Stimulated activated naive CD8-positive, alpha-beta T cell treated with anti-CD3 and anti-CD28 coated beads, Interleukin-15, Interleukin-2, amounts not matched to agents 100 ng/mL and 50 ng/mL, for 24 hours (primary cell): ENCODE data around the gene CRADD.
"Not testable (repeated sequence)": the region's sequence is repeated elsewhere in the genome, so short reads cannot be mapped to it uniquely, and the experiment has no call there.

Experiments used
- H3K27ac Mint-ChIP-seq: one replicate; pipeline ENCODE4 v1.8.0; 2021; ENCODE audit warnings: mild to moderate bottlenecking, mixed read lengths
- H3K27me3 Mint-ChIP-seq: one replicate; pipeline ENCODE4 v1.8.0; 2021; ENCODE audit warnings: mixed read lengths
- H3K36me3 Mint-ChIP-seq: one replicate; pipeline ENCODE4 v1.8.0; 2021; ENCODE audit warnings: low read depth, mixed read lengths
- H3K4me1 Mint-ChIP-seq: one replicate; pipeline ENCODE4 v1.8.0; 2021; ENCODE audit warnings: low read depth, mixed read lengths
- H3K4me3 Mint-ChIP-seq: one replicate; pipeline ENCODE4 v1.8.0; 2021; ENCODE audit warnings: mild to moderate bottlenecking, mixed read lengths
- H3K9me3 Mint-ChIP-seq: one replicate; pipeline ENCODE4 v1.8.0; 2021; ENCODE audit warnings: mixed read lengths

CRADD gene

GRCh38 chr12:93762059-93762719, 85.0 kb downstream of the CRADD start:
- no peaks in the 10 kb centered on the region for H3K36me3 Mint-ChIP-seq
- H3K9me3 Mint-ChIP-seq: no peaks in the 10 kb centered on the region
- no peaks in the 10 kb centered on the region for H3K27me3 Mint-ChIP-seq
- peaks cover 35% of the 10 kb centered on the region for H3K4me1 Mint-ChIP-seq
- no peak overlapping the region for H3K4me3 Mint-ChIP-seq
- H3K27ac Mint-ChIP-seq: no peak overlapping the region

- Mint-ChIP-seq H3K9me3 (no peaks in the 10 kb centered on the region), H3K36me3 (no peaks in the 10 kb centered on the region), H3K4me1 (peaks cover 38% of the 10 kb centered on the region)
These were observed 85.9 kb downstream of the CRADD start for GRCh38 chr12:93762912-93763553.

GRCh38 chr12:93763746-93764147, 86.6 kb downstream of the CRADD start:
- H3K27me3 Mint-ChIP-seq: no peaks in the 10 kb centered on the region
- H3K9me3 Mint-ChIP-seq: no peaks in the 10 kb centered on the region
- no peaks in the 10 kb centered on the region for H3K36me3 Mint-ChIP-seq
- H3K27ac Mint-ChIP-seq: no peak overlapping the region
- peaks cover 43% of the 10 kb centered on the region for H3K4me1 Mint-ChIP-seq
- no peak overlapping the region for H3K4me3 Mint-ChIP-seq

More at GRCh38 chr12:93762912-93763553, 85.9 kb downstream of the CRADD start:
- Mint-ChIP-seq H3K27me3 (no peaks in the 10 kb centered on the region), H3K27ac (no peak overlapping the region), H3K4me3 (no peak overlapping the region)

GRCh38 chr12:93766371-93766770, 89.2 kb downstream of the CRADD start:
- no peak overlapping the region for H3K4me3 Mint-ChIP-seq
- peaks cover 4% of the 10 kb centered on the region for H3K9me3 Mint-ChIP-seq
- H3K4me1 Mint-ChIP-seq: peaks cover 33% of the 10 kb centered on the region
- H3K27me3 Mint-ChIP-seq: no peaks in the 10 kb centered on the region
- no peak overlapping the region for H3K27ac Mint-ChIP-seq
- H3K36me3 Mint-ChIP-seq: no peaks in the 10 kb centered on the region

GRCh38 chr12:93766796-93767523, 89.8 kb downstream of the CRADD start:
- no peaks in the 10 kb centered on the region for H3K27me3 Mint-ChIP-seq
- peaks cover 38% of the 10 kb centered on the region for H3K4me1 Mint-ChIP-seq
- H3K9me3 Mint-ChIP-seq: peaks cover 4% of the 10 kb centered on the region
- no peak overlapping the region for H3K4me3 Mint-ChIP-seq
- H3K36me3 Mint-ChIP-seq: no peaks in the 10 kb centered on the region
- H3K27ac Mint-ChIP-seq: no peak overlapping the region

GRCh38 chr12:93767524-93767863, 90.3 kb downstream of the CRADD start:
- Mint-ChIP-seq H3K4me1 (peaks cover 44% of the 10 kb centered on the region), H3K36me3 (no peaks in the 10 kb centered on the region), H3K4me3 (no peak overlapping the region), H3K27me3 (no peaks in the 10 kb centered on the region), H3K27ac (no peak overlapping the region), H3K9me3 (peaks cover 4% of the 10 kb centered on the region)

GRCh38 chr12:93772003-93772700, 95.0 kb downstream of the CRADD start:
- H3K4me3 Mint-ChIP-seq: no peak overlapping the region
- H3K27me3 Mint-ChIP-seq: no peaks in the 10 kb centered on the region
- peaks cover 10% of the 10 kb centered on the region for H3K9me3 Mint-ChIP-seq
- peaks cover 48% of the 10 kb centered on the region for H3K4me1 Mint-ChIP-seq
- H3K36me3 Mint-ChIP-seq: peaks cover 6% of the 10 kb centered on the region
- no peak overlapping the region for H3K27ac Mint-ChIP-seq

GRCh38 chr12:93773122-93773871, 96.1 kb downstream of the CRADD start:
- no peaks in the 10 kb centered on the region for H3K27me3 Mint-ChIP-seq
- peak overlapping the region; percentile 21 for H3K4me3 Mint-ChIP-seq
- peaks cover 48% of the 10 kb centered on the region for H3K4me1 Mint-ChIP-seq
- H3K9me3 Mint-ChIP-seq: peaks cover 10% of the 10 kb centered on the region
- H3K36me3 Mint-ChIP-seq: peaks cover 6% of the 10 kb centered on the region
- peak overlapping the region; percentile 51 for H3K27ac Mint-ChIP-seq

- no peaks in the 10 kb centered on the region for H3K27me3 Mint-ChIP-seq
- peaks cover 26% of the 10 kb centered on the region for H3K36me3 Mint-ChIP-seq
- H3K9me3 Mint-ChIP-seq: peaks cover 17% of the 10 kb centered on the region
- no peak overlapping the region for H3K27ac Mint-ChIP-seq
- no peak overlapping the region for H3K4me3 Mint-ChIP-seq
- peaks cover 70% of the 10 kb centered on the region for H3K4me1 Mint-ChIP-seq
These were observed 99.4 kb downstream of the CRADD start for GRCh38 chr12:93776581-93777018.

- no peak overlapping the region for H3K4me3 Mint-ChIP-seq
- no peak overlapping the region for H3K27ac Mint-ChIP-seq
- no peaks in the 10 kb centered on the region for H3K27me3 Mint-ChIP-seq
- peaks cover 18% of the 10 kb centered on the region for H3K9me3 Mint-ChIP-seq
- peaks cover 27% of the 10 kb centered on the region for H3K36me3 Mint-ChIP-seq
- H3K4me1 Mint-ChIP-seq: peaks cover 65% of the 10 kb centered on the region
These were observed 100.1 kb downstream of the CRADD start for GRCh38 chr12:93777254-93777653.

- H3K4me1 Mint-ChIP-seq: peaks cover 62% of the 10 kb centered on the region
- H3K9me3 Mint-ChIP-seq: peaks cover 15% of the 10 kb centered on the region
- H3K27me3 Mint-ChIP-seq: no peaks in the 10 kb centered on the region
- H3K36me3 Mint-ChIP-seq: peaks cover 23% of the 10 kb centered on the region
- H3K27ac Mint-ChIP-seq: no peak overlapping the region
- H3K4me3 Mint-ChIP-seq: no peak overlapping the region
These were observed 101.1 kb downstream of the CRADD start for GRCh38 chr12:93778306-93778705.

- peaks cover 12% of the 10 kb centered on the region for H3K9me3 Mint-ChIP-seq
- no peak overlapping the region for H3K4me3 Mint-ChIP-seq
- no peak overlapping the region for H3K27ac Mint-ChIP-seq
- H3K4me1 Mint-ChIP-seq: peaks cover 60% of the 10 kb centered on the region
- H3K36me3 Mint-ChIP-seq: peaks cover 20% of the 10 kb centered on the region
- H3K27me3 Mint-ChIP-seq: no peaks in the 10 kb centered on the region
These were observed 101.6 kb downstream of the CRADD start for GRCh38 chr12:93778766-93779165.

- H3K27me3 Mint-ChIP-seq: no peaks in the 10 kb centered on the region
- no peak overlapping the region for H3K4me3 Mint-ChIP-seq
- no peak overlapping the region for H3K27ac Mint-ChIP-seq
- peaks cover 20% of the 10 kb centered on the region for H3K36me3 Mint-ChIP-seq
- peaks cover 70% of the 10 kb centered on the region for H3K4me1 Mint-ChIP-seq
- peaks cover 12% of the 10 kb centered on the region for H3K9me3 Mint-ChIP-seq
These were observed 103.0 kb downstream of the CRADD start for GRCh38 chr12:93780101-93780641.

GRCh38 chr12:93780886-93781285, 103.7 kb downstream of the CRADD start:
- Mint-ChIP-seq H3K4me1 (peaks cover 77% of the 10 kb centered on the region), H3K9me3 (peaks cover 12% of the 10 kb centered on the region), H3K36me3 (peaks cover 25% of the 10 kb centered on the region), H3K27ac (peak overlapping the region; percentile 52)
- not testable (repeated sequence) for H3K27me3 Mint-ChIP-seq, H3K4me3 Mint-ChIP-seq
